HK-2 (cell line): ENCODE measurements around the gene TTC39B.
A peak's percentile ranks its signal among the peaks of the same experiment; 100 is the strongest.

Experiments
- DNase-seq: peaks from one replicate; pipeline ENCODE4 v3.0.0-alpha.2; 2018; ENCODE audit not compliant: unreplicated experiment

Gene TTC39B

DNA sequence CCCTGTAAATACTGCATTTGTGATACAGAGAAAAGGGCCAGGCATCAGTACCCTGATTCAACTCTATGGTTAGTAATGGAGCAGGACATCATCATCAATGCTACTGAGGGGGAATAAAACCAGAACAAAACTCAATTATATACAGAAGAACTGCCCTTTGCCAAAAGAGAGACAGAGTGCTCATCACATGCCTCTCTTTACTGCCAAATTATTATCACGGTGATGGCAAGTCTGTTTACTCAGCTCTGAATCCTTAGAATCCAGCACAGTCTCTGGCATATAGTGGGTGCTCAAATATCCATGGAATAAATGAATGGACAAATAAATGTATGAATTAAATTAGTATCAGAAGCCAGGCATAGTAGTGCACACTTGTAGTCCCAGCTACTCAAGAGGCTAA is 130.2 kb downstream of the TTC39B start:
- DNase-seq, result no peak

DNA sequence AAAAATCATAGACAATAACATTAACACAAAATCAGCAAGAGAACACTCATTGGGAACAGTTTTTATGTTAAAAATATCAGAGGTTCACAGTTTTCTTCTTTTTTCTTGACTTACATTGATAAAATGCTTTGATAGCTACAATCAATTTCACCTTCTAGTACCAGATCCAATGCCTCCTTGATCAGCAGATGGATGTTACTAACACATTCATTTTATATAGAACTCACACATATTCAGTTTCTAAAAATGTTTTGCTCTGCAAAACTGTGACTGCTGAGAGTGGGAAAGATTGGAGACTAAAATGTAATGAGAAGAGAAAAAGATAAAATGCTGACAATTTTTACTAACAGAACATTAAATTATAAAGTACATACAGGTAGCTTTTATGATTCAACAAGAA is 143.1 kb downstream of the TTC39B start:
- no peak for DNase-seq

DNA sequence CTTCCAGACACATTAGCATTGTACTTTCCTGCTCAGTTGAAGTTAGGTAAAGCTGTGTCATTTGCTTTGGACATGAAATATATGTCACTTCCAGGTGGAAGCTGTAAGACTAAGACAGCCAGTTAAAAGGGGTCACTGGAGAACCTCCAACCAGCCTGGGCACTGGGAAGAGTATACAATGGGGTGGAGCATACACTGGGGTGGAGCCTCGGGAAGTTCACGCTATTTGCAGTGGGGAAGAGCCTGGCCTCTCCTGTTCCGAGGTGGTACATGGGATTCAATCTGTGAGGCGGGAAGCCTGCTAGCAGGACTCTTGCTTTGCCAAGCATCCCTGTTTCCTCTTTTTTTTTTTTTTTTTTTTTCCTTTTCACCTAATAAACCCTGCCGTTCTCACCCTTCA is 145.3 kb downstream of the TTC39B start:
- no peak for DNase-seq

DNA sequence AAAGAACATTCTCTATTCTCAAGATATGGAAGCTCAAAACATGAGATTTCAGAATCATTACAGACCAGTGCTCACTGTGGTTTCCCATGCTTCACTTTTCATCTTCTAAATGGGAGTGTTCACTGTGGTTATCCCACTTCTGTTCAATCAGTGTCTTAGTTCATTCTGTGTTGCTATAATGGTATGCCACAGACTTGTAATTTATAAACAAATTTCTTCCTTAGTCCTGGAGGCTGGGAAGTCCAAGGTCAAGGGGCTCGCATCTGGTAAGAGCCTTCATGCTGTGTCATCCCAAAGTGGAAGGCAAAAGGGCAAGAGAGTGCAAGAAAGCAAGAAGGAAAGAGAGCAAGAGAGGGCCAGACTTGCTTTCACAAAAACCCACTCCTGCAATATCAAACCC is 146.3 kb downstream of the TTC39B start:
- no peak for DNase-seq

DNA sequence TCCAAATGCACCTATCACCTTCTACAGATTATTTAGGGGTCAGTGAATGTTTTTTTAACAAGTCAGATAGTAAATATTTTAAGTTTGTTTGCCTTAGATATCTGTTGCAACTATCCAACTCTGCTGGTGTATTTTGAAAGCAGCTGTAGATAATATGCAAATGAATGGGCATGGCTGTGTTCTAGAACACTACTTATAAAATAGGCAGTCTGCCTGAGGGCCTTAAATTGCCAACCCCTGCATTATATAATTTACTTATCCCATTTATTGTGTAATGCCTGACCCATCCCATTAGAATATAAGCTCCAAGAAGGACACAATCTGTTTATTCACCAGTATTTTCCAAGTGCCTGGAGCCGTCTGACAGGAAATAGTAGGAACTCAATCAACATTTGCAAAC is 149.0 kb downstream of the TTC39B start:
- no peak for DNase-seq

DNA sequence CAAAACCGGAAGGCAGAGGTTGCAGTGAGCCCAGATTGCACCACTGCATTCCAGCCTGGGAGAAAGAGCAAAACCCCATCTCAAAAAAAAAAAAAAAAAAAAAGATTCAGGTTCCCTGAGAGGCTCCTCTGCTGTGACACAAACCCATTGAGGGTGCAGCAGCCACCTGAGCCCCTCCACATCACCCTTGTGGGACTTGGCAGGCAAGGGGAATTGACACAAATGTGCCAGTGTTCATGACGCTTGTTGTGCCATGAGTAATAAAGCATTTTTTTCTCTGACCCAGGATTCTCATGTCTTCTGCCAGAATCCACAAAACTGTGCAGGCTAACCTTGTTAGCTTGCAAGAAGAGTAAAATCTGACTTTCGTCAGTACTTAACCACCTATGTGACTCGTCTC is 149.6 kb downstream of the TTC39B start:
- no peak for DNase-seq

DNA sequence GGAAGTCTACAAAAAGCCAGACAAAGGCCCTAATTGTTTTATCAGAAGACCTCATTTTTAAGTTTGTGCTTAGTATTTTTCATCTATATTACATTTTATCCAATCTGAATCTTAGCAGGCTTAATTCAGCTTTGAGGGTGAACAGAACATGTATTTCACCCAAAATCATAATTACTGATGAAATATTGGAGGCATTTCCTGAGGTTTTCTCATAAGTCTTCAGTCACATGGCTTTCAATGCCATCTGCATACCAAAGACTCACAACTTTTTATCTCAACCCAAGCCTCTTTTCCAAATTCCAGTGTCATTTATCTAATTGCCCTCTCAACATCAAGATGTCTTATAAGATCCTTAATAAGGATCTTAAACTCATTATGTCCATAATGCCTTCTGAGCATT is 150.8 kb downstream of the TTC39B start:
- no peak for DNase-seq

DNA sequence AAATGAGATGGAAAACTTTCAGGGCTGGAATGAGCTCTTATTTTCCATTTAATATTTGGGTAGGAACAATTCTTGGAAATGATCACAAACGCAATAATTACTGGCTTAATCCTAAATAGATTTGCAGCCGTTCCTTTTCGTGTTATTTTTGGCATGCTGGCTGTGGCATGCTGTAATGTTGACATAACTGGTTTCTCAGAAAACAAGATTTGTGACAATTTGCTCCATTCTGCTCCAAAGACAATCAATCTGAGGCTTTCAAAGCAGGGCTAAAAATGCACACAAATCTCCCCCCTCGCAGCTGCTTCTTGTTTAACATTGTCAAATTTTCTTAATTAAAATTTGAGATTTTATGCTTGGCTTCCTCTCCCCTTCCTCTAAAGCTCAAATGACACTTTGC is 151.2 kb downstream of the TTC39B start:
- no peak for DNase-seq

DNA sequence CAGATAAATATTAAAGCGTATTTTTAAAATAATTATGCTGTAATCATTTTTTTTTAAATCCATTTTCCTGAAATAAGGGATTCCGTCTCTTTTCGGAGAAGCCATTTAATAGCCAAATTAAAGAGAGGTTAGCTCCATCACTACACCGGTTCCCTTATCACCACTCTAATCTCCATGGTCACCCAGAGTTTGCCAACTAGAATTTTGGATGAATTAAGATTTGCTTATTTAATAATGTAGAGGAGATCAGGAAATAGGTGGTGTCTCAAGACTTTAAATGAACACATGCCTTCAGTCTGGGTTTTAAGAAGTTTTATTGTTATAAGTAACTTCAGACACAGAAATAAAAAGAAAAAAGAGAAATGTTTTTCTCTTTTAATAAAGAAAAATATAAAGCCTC is 151.7 kb downstream of the TTC39B start:
- no peak for DNase-seq

DNA sequence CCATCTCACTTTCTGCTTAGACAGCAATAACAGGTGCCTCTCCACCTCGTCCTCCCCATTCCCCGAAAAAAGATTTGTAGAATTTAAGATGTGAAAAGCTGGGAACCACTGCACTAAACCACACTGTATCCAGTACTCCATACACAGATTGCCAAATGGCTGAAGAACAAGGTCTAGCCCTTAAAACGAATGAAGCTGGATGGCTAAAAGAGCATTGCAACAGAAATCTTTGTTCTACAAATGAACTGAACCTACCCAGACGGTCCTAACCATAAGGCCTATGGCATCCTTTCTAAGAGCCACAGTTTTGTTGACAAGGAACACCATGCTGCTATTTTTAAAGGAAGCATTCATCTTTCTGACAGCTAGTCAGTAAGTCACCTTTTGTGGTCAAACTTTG is 152.3 kb downstream of the TTC39B start:
- no peak for DNase-seq

DNA sequence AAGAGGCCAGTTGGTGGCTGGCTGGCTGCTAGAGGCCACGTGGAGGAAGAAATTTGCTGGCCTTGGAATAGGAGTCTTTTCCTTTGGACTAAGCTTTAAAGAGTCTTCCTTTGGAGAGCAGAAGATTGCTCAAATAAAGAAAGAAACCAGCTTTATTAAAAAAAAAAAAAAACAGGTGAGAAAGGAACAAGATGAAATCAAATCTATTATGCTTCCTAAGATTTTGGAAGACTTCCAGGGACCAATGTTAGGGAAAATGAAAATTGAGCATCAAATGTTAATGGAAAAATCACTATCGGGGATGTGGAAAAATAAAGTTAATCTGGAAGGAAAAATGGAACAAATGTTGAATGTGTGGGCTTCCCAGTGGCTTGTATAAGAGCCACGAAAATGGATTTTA is 153.1 kb downstream of the TTC39B start:
- no peak for DNase-seq

DNA sequence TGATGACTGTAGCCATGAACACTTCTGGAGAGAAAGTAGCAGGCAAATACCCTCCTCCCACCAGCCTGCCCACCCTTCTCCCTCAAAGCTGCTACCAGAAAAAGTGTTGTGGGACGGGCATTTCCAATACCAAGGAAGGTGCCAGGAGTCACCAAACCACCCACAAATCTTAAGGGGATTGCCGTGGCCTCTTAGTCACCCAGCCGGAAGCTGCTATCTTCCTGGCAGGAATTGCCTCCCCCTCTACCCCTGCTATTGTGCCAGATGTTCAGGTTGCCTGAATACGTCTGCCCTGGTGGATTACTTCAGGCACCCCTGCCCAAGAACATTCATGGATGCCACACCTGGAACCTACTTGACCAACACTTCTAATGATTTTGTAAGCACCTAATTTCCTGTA is 156.1 kb downstream of the TTC39B start:
- no peak for DNase-seq

DNA sequence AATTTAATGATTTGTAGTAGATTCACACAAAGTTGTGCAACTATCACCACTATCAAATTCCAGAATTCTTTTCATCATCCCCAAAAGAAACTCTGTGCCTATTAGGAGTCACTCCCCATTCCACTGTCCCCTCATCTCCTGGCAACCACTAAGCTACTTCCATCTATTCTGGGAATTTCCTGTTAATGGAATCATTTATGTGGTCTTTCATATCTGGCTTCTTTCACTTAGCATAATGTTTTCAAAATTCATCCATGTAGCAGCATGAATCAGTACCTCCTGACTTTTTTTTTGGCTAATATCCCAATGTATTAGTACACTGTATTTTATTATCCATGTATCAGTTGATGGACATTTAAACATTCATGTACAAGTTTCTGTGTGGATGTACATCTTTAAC is 157.6 kb downstream of the TTC39B start:
- no peak for DNase-seq

DNA sequence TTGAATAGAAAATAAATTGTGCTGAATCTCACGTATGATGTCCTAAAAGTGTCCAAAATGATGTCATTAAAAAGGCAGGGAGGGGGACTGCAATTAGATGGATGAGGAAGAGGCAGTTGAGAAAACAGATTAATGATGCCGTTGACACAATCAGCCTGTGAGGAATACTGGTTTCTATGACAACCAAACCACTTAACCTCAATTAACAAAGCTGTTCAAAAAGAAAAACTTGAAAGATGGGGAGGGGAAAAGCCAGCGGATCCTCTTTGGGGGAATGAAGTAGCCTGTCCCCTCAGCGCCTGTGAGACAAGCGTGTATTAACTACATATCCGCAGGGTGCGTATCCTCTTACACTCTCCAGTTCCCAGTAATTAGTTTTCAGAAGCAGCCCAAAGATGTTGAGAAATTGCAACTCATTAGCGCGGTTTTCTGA is 160.7 kb downstream of the TTC39B start:
- DNase-seq, result no peak

DNA sequence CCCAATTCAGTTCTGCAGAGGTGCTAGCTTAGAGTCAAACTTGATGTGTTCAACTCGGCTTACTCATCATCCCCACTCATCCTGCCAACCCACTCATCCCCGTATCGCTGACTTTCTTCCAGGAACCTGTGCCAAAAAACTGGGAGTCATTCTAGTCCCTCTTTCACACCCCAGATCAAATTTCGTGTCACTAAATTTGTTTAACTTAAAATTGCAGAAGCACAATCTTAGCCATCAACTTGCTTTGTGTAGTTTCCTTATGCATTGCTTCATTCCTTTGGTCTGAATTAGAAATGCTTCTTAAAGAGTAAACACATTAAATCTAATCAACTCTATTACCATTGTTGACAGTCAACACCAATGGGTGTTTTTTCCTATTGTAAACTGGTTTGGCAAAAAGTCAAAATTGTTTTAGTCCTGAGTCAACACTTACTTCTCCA is 162.4 kb downstream of the TTC39B start:
- DNase-seq, result no peak

DNA sequence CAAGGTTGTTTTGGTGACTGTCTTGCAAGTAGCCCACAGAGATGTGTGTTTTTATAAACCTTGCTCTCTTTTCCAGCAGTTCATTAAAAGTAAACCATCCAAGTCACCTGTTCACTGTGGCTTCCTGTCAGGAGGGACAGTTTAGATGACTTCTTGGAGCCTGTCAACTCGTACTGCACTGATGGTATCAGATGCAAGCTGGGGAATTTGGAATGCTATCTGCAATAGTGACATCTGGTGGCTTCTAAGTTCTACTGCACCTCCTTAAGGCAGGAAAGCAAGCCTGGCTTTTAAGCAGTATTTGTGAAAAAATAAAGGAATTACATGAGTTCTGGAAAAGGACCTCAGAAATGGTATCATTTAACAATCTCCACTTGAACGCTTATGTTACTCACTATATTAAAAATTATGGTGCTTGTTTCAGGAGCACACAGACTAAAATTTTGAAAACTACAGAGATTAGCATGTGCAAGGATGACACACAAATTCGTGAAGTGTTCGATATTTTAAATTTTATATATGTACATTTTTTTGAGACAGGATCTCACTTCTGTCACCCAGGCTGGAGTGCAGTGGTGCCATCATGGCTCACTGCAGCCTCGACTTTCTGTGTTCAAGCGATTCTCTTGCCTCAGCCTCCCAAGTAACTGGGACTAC is 164.0 kb downstream of the TTC39B start:
- DNase-seq, result no peak

DNA sequence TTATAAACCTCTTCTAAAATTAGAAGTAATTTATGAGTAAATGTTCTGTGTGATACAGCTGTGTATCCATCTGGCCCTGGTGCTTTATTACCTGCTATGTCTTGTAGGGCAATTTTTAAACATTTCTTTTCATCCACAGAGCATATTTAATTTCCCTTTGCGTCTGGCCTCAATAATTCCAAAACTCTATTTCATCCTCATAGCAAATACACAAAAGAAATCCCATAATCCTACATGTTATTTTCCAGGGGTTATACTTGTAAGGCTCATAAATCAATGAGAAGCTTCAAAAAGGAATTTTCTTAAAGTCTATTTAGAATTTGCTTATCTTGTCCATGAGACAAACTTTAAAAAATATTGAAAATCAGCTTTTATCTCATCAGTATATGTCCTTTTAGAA is 167.0 kb downstream of the TTC39B start:
- DNase-seq, result no peak

DNA sequence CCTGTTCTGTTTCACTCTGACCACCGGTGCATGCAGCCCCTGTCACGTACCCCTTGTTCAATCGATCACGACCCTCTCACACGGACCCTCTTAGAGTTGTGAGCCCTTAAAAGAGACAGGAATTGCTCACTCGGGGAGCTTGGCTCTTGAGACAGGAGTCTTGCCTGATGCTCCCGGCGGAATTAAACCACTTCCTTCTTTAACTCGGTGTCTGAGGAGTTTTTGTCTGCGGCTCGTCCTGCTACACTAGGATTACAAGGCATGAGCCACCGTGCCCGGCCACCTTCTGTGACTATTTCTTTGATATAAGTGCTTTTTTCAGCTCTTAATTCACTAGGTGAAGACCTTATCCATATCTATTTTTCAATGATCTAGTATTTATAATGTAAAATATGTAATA is 167.5 kb downstream of the TTC39B start:
- DNase-seq, result no peak

DNA sequence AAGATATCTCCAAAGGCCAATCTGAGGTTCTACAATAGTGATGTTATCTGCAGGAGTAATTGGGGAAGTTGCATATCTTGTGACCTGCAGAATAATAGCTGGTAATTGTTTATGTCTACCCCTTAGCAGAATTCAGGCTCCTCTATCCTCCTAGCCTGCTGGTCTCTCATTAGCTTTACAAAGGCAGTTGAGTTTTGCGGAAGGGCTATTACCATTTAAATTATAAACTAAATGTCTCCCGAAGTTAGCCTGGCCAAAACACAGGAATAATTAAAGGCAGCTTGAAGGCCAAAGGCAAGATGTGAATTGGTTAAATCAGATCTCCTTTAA is 168.7 kb downstream of the TTC39B start:
- DNase-seq, result no peak

DNA sequence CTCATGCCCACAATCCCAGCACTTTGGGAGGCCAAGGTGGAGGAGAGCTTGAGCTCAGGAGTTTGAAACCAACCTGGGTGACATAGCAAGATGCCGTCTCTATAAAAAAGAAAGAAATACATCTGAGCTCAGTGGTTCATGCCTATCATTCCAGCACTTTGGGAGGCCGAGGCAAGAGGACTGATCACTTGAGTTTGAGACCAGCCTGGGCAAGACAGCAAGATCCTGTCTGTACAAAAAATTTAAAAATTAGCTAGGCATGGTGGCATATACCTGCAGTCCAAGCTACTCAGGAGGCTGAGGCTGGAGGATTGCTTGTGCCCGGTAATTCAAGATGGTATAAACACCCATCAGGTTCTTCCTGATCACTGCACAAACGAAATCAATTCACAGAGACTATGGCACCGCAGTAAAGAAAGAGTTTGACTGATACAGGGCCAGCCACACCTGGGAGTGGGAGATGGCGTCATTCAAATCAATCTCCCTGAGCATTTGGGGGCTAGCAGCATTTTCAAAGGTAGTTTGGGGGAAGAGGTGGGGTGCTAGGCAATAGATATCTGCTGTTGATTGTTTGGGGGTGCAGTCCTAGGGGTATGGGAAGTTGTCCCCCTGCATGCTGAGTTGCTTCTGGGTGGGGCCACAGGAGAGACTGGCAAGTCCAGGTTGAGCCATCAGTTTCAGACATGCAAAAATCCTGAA is 169.2 kb downstream of the TTC39B start:
- DNase-seq, result no peak

DNA sequence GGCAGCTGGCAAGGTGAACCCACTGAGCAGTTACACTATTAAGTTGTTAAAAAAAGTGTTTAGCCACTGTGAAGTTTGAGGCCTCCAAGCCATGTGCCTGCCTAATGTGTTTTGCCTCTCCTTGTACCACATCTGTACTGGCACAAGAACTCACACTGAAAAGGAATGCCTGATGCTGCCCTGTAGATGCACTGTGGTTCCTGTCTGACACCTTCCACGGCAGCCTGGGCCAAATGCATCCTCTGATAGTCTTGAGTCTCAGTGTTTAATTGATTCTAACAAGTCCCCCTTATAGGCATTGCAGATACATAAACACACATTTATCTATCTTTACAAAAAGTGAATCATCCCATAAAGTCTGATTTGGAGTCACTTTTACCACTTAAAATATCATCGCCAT is 169.9 kb downstream of the TTC39B start:
- DNase-seq, result no peak

DNA sequence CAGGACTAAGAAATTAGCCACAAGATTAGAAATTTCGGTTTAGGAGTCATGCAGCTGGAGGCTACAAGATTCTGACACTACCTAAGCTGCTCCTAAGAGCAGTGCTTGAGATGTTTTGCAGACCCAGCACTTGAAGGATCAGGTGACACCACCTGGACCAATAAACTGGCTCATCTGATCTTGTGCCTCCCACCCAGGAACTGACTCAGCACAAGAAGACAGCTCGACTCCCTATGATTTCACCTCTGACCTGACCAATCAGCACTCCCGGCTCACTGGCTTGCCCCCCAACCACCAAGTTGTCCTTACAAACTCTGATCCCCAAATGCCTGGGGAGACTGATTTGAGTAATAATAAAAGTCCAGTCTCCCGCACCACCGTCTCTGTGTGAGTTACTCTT is 170.4 kb downstream of the TTC39B start:
- DNase-seq, result no peak

DNA sequence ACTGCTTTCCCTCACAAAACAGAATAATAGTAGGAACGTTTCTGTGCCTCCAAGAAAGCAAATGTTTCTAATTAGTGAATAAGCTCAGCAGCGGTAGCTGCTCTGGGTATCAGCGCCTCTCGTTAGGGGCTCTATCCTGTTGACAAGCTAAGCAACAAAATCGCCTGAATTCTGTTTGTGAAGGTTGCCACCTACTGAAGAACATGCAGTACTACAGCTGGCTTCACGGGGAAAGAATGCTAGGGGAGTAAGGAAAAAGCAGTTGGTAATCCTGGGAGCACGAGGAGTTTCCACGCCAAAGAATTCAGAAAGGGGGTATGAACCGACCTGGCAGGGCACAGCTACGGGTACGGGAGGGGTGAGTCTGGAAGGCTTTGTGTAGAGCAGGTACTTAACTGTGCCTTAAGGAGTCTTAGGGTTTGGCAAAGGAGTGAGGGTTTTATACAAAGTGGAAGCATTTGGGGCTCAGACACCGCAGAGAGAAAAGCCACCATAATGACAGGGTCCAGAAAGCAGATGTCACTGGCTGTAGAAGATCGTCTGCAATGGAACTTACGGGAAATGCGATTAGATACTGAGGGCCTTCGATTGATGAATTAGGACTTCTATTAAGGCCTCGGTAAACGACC is 171.7 kb downstream of the TTC39B start:
- peak; percentile 41 for DNase-seq

DNA sequence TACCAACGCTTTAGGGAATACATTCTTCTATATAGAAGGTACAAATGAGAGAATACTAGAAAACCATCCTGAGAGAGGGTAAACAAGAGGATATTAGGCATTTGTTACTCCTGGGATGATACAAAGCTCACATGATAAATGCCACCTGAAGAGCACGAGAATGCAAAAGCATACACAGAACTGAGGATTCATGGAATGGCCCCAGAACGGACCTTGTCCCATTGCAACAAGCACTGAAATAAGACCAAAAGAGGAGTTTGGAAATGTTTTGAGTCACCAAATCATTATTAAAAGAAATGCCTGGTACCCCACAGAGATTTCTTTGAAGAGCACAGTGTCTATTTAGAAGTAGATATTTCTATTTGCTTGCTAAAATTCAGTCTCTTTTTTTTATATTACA is 173.5 kb downstream of the TTC39B start:
- no peak for DNase-seq
